Stimulated activated CD8-positive, alpha-beta memory T cell treated with anti-CD3 and anti-CD28 coated beads, Interleukin-4, amount 100 ng/mL, for 48 hours (primary cell): Measurements from ENCODE around the gene TBXAS1.

Source experiments
- DNase-seq: peaks from one replicate; pipeline ENCODE4 v3.0.0-alpha.2; 2020

Gene TBXAS1

DNA sequence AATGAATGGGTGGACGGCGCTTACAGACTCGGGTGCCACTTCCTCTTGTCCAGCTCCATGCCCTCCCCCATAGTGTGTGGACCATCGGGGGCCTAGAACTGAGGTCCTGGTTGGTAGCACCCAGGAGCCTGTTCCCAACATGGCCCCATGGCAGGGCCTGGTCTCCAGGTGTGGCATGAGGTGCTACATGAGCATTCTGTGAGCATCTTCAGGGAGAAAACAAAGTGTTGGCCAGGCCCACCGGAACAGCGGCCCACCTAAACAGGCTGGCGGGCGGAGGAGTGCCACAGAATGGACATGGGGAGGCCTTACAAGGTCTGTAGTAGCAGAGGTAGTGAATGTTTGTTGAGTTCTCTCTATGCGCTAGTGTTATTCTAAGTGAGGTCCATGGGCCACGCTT lies 156.7 kb downstream of the TBXAS1 start:
- no peak for DNase-seq

DNA sequence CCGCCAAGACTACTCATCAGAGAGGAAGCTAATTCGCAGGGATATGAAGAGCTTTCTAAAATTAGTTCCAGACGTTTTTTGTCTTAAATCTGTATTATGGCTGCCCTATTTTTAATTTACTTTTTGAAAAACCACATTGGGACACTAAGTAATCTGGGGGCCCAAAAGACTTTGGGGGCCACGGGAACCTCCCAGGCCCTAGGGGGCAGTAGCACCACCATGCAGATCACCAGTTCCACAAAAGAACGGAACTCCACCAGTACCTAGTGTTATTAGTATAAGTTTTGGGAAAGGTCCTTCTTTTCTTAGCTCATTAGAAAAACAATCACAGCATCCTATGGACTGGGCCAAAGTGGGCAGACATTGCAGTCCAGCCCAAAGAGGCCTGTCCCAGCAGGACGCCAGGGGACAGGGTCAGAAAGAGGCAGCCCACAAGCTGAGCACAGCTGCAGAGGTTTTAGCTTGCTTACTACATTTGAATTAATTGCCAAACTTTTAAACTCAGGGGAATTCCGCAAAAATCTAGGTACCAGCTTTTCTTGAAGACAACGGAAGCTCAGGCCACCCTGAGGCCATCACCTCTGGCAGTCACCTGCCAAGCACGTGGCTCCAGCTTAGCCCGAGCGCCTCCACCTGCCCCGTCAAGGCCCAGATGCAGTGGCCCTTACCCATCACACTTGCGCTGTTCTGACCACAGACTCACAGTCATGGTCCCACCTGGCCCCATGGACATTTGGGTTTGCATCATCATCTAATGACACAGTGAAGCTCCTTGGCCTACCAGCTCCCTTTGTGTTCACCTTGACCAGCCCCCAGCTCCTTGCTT lies 158.8 kb downstream of the TBXAS1 start:
- no peak for DNase-seq

DNA sequence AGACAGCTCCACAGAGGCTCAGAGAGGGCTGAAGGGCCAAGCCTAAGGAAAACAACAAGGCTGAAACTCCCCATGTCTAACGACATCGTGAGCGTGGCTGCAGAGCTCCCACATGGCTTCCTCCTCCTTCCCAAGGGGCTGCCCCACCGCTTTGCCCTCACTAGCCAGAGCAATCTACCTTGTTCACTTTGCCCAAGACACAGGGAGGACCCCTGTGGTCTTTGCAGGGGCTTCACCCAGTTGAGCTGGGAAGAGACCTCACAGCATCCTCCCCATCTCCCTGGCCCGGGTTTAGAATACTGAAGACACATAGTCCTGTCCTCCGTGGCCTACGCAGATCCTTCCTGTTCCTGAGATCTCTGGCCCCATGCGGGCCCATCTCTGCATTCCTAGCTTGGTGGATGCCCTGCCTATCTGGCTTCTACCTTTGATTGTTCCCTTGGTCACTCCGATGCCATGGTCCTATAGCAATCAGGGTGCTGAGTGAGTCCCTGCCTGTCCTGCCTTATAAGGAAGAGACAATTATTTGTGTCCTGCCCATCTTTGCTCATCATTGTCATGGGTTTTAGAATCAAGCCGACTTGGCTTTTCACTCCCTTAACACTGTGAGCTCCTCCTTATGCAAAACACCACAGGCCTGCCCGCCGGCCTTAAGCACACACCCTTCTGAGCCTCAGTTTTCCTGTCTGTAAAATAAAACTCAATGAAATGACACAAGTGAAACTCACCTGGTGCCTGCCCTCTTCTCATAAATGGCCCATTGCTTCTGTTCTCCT lies 160.5 kb downstream of the TBXAS1 start:
- DNase-seq: no peak

DNA sequence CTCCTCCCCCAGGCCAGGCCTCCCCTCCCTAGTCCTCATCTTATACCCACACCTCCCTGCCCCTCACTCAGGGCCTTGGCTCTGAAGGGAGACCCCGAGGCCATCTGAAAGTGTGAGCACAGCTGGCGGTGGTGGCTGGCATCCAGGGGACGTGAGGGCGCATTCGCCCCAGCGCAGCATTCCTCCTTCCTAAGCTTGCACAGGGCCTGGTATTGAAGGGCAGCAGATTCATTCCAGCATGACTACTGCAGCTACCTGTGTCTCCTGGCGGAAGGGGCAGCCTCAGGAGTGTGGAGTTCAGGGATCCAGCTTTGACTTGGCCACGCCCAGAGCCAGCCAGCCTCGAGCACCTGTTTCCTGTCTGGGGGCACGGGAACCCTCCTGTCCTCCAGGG lies 161.1 kb downstream of the TBXAS1 start:
- no peak for DNase-seq

DNA sequence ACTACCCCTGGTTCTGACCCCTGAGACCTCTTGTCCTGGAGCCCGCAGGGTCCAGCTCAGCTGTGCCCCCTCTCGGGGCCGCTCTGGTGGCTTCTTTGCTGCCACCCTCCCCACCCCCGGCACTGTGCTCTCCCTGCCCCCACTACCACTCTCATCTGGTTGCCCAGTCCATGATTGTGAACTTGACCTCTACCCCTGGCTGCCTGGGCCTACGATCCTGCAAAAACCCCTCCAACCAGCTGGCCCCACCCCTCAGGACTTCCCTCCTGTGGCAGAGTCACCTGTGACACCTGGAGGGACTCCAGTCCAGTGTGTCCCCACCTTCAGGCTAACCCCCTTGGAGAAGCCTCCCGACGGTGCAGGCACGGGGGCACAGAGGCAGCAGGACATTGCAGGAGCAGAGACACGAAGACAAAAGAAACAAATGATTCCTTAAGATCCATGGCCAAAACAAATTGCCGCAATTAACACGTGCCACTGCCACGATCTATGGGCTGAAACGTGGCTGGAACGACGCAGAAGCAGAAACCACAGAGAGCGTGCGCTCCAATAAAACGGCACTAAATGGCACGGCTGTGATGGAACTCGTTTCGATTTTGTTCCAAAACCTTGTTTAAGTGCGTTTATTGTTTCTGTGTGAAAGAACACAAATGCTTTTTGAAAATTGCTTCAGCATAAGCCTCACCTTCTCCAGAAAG lies 161.7 kb downstream of the TBXAS1 start:
- no peak for DNase-seq

- no peak for DNase-seq
Measured at GRCh38 chr7:139991269-139991666, 162.2 kb downstream of the TBXAS1 start.

DNA sequence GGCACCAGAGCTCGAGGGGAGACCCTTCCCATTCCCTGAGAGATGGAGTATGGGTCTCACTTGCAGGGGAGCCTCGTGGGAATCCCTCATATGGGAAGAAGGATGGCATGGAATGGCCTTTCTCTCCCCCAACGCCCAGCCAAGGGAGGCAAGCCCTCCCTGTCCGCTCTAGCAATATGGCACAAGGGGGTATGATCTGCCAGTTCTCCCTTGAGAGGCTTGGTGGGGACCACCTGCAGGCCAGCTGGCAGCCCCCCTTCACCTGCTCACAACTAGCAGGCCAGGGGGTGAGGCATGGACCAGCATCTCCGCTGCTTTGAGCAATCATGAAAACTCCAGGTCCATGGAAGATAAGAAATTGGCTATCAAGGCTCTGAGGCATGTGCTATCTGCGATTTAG lies 162.8 kb downstream of the TBXAS1 start:
- no peak for DNase-seq

DNA sequence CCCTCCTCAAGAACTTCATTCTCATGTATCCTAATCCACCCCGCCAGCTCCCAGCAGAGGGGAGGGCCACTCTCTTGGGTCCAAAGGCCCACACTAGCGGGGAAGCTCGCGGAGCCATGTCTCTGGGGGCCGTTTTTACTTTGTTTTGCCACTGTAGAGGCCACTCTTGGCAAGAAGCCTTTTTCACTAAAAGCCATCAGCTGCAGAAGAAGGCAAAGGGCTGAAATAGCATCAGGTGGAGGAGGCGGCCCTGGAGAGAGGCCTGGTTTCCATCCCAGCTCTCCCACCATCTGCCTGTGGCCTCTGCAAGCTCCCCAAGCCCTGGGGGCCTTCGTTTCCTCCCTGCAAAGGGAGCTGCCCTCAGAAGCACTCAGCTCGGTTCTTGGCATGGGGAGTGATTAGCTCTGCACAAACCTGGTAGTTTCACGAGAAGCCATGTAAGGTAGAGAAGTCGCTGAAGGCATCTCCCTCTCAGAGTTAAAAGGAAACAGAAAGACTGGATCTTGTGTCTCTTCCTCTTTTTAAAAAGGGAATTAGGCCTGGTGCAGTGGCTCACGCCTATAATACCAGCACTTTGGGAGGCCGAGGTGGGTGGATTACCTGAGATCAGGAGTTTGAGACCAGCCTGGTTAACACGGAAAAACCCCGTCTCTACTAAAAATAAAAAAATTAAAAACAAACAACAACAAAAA lies 163.4 kb downstream of the TBXAS1 start:
- no peak for DNase-seq

- DNase-seq: no peak
Measured at GRCh38 chr7:139993169-139993568, 164.1 kb downstream of the TBXAS1 start.

DNA sequence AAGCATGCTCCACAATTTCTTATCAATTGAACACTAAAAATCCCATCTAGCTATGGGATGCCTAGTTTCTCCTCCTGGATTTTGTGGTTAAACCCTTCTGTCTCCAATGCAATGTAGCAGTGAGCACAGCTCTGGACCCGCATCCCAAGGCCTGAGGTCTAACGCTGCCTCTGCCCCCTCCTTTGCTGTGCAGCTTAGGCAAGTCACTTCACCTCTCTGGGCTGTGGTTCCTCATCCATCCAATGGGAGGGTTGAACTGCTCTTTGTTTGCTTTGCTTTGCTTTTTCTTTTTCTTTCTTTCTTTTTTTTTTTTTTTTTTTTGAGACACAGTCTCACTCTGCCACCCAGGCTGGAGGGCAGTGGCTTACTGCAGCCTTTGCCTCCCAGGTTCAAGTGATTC lies 164.5 kb downstream of the TBXAS1 start:
- no peak for DNase-seq

DNA sequence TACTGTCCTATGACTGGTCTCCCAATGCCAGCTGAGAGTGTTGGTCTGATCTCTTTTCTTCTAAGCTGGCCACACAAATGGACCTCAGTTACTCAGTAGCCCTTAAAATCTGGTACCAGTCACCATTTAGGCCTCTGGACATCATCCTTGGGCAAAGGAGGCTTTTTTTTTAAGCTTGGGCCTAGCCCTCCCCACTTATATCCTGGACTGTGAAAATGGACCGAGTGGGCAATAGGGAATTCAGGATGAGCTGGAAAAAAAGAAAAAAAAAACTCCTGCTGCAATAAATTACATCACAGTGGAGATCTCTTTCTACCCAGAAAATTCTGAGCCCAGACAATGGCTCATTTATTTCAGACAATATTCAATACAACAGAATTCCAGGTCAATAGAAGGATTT lies 165.3 kb downstream of the TBXAS1 start:
- no peak for DNase-seq

- DNase-seq: no peak
Measured at GRCh38 chr7:139995017-139995915, 166.2 kb downstream of the TBXAS1 start.

- no peak for DNase-seq
Measured at GRCh38 chr7:139998572-139998971, 169.5 kb downstream of the TBXAS1 start.

- DNase-seq: no peak
Measured at GRCh38 chr7:139999516-139999915, 170.5 kb downstream of the TBXAS1 start.

GRCh38 chr7:140000666-140001268 lies 171.7 kb downstream of the TBXAS1 start:
- DNase-seq: no peak

DNA sequence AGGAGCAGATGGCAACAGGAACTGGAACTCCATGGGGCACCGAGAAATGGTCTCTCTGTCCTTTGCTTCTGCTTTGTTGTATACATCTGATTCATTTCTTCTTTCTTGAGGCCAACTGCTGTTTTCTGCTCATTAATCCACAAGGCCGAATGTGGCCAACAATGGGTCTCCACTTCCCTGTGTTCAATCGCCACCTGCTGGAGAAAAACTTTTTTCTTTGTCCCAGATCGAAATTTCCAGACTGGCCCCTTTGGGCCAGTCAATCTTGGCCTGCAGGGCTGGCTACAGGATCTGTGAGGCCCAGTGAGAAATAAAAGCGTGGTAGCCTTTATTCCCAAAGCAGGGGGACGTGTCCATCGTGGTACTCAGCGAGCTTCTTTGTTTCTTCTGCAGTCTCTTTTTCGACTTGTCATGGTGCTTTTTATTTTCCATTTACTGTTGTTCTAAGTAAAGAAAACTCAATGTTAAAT lies 174.9 kb downstream of the TBXAS1 start:
- DNase-seq: peak; percentile 35

GRCh38 chr7:140004672-140005071 lies 175.6 kb downstream of the TBXAS1 start:
- DNase-seq: no peak

DNA sequence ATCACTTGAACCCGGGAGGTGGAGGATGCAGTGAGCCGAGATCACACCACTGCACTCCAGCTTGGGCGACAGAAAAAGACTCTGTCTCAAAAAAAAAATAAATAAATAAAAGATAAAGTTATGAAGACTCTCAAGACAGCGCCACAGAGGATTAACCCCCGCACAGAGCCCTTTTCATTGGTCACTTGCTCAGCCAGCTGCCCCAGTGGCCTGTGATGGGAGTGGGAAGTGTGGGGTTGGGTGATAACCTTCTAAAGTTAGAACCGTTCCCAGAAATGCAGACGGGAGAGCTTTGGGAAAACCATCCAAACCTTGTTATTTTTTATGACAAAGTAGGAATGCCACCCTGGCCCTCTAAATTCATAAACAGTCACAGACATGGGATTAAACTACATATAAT lies 176.3 kb downstream of the TBXAS1 start:
- no peak for DNase-seq

- no peak for DNase-seq
Measured at GRCh38 chr7:140005754-140006503, 176.9 kb downstream of the TBXAS1 start.

DNA sequence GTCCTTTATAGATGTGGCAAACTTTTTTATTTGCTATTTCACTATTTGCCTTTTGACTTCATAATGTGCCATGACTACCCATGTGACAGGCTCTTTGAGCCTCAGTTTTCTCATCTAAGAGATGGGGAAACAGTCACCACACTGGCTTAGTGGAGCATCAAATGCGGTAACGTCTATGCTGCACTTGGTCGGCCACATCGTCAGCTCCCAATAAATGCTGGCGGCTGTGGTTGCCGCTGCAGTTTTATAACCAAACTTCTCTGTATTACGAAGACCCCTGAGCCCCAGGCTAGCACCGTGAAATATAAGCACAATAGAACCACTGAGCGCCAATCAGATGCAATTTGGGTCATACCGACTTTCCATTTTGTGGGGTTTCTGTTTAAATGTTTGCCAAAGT lies 177.5 kb downstream of the TBXAS1 start:
- no peak for DNase-seq
